HG02852 (cell line): ENCODE measurements around the gene SERTAD3.
"Not testable (repeated sequence)": the region's sequence is repeated elsewhere in the genome, so short reads cannot be mapped to it uniquely, and the experiment has no call there.

Experiments
- ATAC-seq: cut with Tn5 transposase; IDR thresholded peaks from one replicate; pipeline ENCODE4 v1.9.1; 2021; ENCODE audit warnings: mild to moderate bottlenecking, moderate library complexity; ENCODE audit not compliant: unreplicated experiment

SERTAD3 gene, protein sequence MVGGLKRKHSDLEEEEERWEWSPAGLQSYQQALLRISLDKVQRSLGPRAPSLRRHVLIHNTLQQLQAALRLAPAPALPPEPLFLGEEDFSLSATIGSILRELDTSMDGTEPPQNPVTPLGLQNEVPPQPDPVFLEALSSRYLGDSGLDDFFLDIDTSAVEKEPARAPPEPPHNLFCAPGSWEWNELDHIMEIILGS

GRCh38 chr19:40444000-40444824, at the start of gene SERTAD3:
Gene SERTAD3 (minus strand): TSS chr19:40444335. CDS start chr19:40442080, 2,255 bp downstream.
- ATAC-seq, result peak; percentile 61

DNA sequence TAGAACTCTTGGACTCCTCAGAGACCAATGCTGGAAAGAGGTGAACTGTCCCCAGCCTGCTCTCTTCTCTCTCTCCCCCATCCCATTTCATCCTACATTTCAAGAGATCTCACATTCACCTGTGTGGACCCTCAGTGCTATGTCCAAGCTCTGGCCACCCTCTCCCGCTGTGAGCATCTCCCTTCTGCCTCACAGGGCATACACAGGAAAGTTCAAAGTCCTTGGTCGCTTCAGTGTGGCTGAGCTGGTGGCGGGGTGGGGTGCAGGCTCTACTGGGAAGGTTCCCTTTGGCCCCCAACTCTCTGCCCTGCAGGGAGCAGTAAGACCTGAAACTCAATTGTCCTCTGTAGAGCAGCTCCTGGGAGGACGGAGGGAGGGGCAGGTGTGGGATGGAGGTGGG, 49.6 kb upstream of the SERTAD3 start:
- no peak for ATAC-seq

GRCh38 chr19:40492274-40492673, 48.1 kb upstream of the SERTAD3 start:
- no peak for ATAC-seq

GRCh38 chr19:40489882-40490230, 45.7 kb upstream of the SERTAD3 start:
- no peak for ATAC-seq

DNA sequence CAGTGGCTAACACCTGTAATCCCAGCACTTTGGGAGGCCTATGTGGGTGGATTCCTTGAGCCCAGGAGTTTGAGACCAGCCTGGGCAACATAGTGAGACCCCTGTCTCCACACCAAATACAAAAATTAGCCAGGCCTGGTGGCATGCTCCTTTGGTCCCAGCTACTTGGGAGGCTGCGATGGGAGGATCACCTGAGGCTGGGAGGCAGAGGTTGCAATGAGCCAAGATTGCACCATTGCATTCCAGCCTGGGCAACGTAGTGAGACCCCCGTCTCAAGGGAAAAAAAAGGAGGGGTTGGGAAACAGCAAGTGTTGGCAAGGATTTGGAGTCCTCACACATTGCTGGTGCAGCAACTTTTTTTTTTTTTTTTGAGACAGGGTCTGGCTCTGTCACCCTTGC, 41.9 kb upstream of the SERTAD3 start:
- ATAC-seq, result no peak

- ATAC-seq, result not testable (repeated sequence)
Measured at GRCh38 chr19:40475878-40476644, 31.9 kb upstream of the SERTAD3 start.

GRCh38 chr19:40474737-40475136, 30.6 kb upstream of the SERTAD3 start:
- no peak for ATAC-seq

DNA sequence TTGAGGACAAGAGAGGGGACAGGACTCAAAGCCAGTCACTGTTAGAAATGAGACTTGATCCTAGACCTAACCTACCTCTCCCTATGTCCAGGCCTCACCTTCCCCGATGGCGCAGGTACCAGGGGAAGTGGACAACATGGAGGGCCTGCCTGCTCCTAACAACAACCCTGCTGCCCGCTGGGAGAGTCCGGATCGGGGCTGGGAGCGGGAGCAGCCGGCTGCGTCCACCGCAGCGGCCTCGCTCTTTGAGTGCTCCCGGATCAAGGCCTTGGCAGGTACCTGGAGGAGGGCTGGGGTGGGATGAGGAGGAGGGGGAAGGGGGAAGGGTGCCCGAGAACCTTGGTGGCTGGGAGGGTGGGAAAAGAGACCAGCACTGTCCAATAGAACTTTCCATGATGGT, 28.4 kb upstream of the SERTAD3 start:
- no peak for ATAC-seq

DNA sequence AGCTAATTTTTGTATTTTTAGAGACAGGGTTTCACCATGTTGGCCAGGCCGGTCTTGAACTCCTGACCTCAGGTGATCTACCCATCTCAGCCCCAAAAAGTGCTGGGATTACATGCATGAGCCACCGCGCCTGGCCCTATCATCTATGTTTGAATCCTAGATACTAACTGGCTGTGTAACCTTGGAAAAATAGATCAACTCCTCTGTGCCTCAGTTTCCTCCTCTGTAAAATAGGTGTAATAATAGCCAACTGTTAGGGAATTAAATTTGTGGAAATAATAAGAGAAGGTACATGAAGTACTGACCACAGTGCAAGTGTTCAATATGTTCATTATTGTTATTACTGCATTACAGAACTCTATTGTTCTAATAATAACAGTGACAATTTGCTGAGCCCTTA, 27.0 kb upstream of the SERTAD3 start:
- ATAC-seq, result no peak

- no peak for ATAC-seq
Measured at GRCh38 chr19:40469011-40469410, 24.9 kb upstream of the SERTAD3 start.

DNA sequence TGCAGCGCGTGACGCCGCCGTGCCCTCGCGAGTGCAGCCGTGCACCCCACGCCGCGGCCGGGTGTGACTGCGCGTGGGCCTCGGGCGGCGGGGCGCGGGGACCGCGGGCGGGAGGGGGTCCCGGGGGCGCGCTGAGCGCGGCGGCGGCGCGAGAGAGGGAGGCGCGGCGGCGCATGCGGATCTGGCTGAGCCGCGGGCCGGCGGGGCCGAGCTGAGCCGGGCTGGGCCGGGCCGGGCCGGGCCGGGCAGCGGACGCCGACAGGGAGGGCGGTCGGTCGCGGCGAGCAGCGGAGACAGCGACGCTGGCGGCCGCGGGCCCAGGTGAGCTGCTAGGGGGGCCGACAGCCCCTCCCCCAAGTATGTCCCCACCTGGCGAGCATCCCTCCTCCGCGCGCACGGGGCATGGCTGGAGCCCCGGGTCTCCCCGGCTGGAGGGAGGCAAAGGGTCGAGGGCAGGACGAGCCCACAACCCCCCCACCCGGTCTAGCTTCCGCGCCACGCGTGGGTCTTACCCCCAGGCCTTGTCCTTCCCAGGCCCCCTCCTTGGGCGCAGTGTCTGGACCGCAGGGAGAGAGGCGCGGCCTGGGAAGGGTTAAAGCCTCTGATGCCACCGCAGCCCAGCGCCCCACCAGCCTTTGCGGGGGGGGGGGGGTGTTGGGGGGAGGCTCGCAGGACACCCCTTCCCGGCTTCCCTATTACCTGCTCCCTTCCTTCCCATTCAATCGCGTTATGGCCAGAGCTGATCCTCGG, 23.0 kb upstream of the SERTAD3 start, which contains the start of gene SPTBN4:
Gene SPTBN4 (plus strand): TSS at position 17 of the 750 bp plus-strand sequence. CDS start 5,621 bp downstream, outside the sequence.
- no peak for ATAC-seq

DNA sequence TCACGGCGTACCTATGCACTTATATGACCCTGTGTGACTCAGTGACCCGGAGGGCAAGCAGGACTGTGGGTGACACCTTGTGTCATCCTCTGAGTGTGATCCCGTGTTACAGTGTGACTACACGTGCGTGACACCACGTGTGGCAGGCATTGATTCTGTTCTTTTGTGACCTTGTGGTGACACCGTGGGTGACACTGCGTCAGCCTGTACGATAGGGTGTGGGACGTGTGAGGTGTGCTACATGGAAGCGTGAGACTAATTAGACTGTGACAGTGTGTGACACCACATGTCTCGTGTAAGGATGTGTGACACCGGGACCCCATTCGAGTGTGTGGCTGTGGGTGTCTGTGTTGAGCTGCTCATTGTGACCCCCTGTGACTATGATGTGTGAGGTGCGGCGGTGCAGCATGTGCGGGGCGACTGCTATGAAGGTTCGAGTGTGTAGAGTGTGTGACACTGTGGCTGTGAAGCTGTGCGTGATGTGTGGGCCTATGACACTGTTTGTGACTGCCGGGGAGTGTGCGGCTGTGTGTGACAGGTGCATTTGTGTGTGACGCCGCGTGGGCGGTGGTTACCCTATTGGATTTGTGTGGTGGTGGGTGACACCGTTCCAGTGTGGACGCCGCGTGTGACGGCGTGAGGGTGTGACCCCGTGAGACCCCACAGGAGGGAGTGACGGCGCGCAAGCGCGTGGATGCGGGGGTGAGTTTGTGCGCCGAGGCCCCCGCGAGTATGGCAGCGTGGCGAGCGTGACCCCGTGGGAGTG, 22.3 kb upstream of the SERTAD3 start:
- peak; percentile 18 for ATAC-seq

- ATAC-seq, result peak; percentile 81
Measured at GRCh38 chr19:40465557-40466218, 21.6 kb upstream of the SERTAD3 start, which contains the start of gene BLVRB. Gene BLVRB (minus strand): TSS chr19:40465745. CDS start chr19:40465688, 57 bp downstream.

DNA sequence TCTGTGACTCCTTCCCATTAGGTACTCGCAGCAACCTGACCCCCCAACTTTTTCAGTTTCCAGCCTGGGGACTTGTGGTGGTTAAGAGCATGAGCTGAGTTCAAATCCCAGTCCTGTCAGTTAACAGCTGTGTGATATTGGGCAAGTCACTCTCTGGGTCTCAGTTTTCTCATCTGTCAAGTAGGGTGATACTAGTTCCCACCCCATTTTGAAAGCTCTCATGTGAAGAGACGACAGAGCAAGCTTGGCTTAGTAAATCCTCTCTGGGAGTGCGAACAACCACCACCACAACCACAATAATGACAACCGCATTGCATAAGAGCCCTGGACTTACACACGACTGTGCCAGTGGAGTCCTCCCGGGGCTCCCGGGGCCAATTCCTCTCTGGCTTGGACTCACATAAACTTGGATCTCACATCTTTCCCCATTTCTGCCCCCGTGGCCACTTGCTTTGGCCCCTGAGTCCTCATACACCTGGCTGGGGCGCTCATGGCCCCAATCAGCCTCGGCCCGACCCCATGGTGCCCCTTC, 21.0 kb upstream of the SERTAD3 start:
- no peak for ATAC-seq

- no peak for ATAC-seq
Measured at GRCh38 chr19:40464059-40465024, 20.2 kb upstream of the SERTAD3 start.

DNA sequence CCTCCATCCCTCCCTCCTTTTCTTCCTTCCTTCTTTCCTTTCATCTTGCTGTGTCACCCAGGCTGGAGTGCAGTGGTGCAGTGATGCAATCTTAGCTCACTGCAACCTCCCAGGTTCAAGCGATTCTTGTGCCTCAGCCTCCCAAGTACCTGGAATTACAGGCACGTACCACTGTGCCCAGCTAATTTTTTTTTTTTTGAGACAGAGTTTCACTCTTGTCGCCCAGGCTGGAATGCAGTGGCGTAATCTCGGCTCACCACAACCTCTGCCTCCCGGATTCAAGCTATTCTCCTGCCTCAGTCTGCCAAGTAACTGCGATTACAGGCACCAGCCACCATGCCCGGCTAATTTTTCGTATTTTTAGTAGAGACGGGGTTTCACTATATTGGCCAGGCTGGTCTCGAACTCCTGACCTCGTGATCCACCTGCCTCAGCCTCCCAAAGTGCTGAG, 19.5 kb upstream of the SERTAD3 start:
- ATAC-seq, result not testable (repeated sequence)

DNA sequence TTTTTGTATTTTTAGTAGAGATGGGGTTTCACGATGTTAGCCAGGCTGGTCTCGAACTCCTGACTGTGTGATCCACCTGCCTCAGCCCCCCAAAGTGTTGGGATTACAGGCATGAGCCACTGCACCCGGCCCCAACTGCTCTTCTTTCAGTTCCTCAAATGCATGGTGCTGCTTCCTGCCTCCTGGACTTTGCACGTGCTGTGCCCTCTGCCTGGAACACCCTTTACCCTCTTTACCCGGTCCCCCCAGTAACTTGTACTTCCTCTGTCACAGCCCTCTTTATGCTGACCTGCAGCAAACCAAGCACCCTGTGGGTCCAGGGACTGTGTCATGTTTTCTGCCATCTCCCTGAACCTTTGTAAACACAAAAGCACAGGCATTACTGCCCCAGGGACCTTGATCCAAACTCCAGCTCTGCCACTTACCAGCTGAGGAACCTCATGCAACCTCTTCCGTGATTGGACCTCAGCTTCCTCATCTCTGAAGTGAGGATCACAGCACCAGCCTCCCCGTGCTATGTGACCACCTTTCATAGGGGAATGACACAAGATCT, 17.6 kb upstream of the SERTAD3 start:
- no peak for ATAC-seq

DNA sequence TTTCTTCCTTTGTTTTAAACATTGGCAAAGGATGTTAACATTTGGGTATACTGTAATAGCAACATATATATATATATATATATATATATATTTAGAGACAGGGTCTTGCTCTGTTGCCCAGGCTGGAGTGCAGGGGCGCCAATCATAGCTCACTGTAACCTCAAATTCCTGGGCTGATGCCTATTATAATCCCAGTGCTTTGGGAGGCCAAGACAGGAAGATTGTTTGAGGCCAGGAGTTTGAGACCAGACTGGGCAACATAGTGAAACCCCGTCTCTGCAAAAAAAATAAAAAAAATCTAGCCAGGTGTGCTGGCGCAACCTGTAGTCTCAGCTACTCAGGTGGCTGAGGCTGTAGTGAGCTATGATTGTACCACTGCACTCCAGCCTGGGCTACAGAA, 16.1 kb upstream of the SERTAD3 start:
- no peak for ATAC-seq
